ENCODE data around the gene SNX22. TPM values are rescaled to one million over a fixed set of nuclear protein-coding genes. Genes with fewer than 3 reads are reported as not detected.
A peak's percentile ranks its signal among the peaks of the same experiment; 100 is the strongest.

The SNX22 gene
- total RNA-seq, 6 experiments from 2014 or later, result 0.43 to 4.2 (median 1.6) TPM

- Histone ChIP-seq H3K4me1 (peaks cover 0 to 22% (median 4%) of the 10 kb centered on the region in 4 donors), H3K9me3 (no peaks in the 10 kb centered on the region), H3K27me3 (no peaks in the 10 kb centered on the region), H3K4me3 (no peak overlapping the region), H3K27ac (no peak overlapping the region), H3K36me3 (peaks cover 0 to 9% (median 1%) of the 10 kb centered on the region in 4 donors)
- intact Hi-C loops (cut with DNase I), result loop anchor here (10.0 kb wide), 1 partner anchor 55 kb away; the partner anchor contains the start of genes CIAO2A (in 2 of the 2) and SNX1 (in 2 of the 2)
- no peak for ATAC-seq
- TF ChIP-seq, protein P1, sequence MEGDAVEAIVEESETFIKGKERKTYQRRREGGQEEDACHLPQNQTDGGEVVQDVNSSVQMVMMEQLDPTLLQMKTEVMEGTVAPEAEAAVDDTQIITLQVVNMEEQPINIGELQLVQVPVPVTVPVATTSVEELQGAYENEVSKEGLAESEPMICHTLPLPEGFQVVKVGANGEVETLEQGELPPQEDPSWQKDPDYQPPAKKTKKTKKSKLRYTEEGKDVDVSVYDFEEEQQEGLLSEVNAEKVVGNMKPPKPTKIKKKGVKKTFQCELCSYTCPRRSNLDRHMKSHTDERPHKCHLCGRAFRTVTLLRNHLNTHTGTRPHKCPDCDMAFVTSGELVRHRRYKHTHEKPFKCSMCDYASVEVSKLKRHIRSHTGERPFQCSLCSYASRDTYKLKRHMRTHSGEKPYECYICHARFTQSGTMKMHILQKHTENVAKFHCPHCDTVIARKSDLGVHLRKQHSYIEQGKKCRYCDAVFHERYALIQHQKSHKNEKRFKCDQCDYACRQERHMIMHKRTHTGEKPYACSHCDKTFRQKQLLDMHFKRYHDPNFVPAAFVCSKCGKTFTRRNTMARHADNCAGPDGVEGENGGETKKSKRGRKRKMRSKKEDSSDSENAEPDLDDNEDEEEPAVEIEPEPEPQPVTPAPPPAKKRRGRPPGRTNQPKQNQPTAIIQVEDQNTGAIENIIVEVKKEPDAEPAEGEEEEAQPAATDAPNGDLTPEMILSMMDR (IDR thresholded peaks at IDR 0.05), result no peak
- no peak for TF ChIP-seq POLR2A (IDR thresholded peaks at IDR 0.05)
- DNase-seq, result peak in 2 of 3 donors; percentile 29 to 40
- WGBS (ENCODE audit: insufficient coverage, low coverage, low lambda C conversion rate, missing lambda C conversion rate), result 40% methylated on average over 1 of the region's 9 CpGs
These were observed 1.5 kb upstream of the SNX22 start for GRCh38 chr15:64149893-64150578.

- intact Hi-C loops (cut with DNase I), result loop anchor here (10.0 kb wide), 1 partner anchor 58 kb away; the partner anchor contains the start of genes CIAO2A (in 2 of the 2) and SNX1 (in 2 of the 2)
- no peak for ATAC-seq
- H3K27ac ChIP-seq, result no peak overlapping the region
- H3K4me1 ChIP-seq, result peaks cover 0 to 22% (median 4%) of the 10 kb centered on the region in 4 donors
- H3K4me3 ChIP-seq, result peak overlapping the region; percentile 56 to 61 (median 58)
- no peaks in the 10 kb centered on the region for H3K27me3 ChIP-seq
- H3K9me3 ChIP-seq, result no peaks in the 10 kb centered on the region
- WGBS (ENCODE audit: insufficient coverage, low coverage, low lambda C conversion rate, missing lambda C conversion rate), result 13% methylated on average over 5 of the region's 27 CpGs
- peaks cover 0 to 36% (median 19%) of the 10 kb centered on the region in 4 donors for H3K36me3 ChIP-seq
- no peak for TF ChIP-seq POLR2A (IDR thresholded peaks at IDR 0.05)
- TF ChIP-seq, protein P1 (IDR thresholded peaks at IDR 0.05), result no peak
- DNase-seq, result peak; percentile 46 to 55 (median 53)
These were observed 1.2 kb downstream of the SNX22 start for GRCh38 chr15:64152507-64153387.

- no peaks in the 10 kb centered on the region for H3K27me3 ChIP-seq
- intact Hi-C loops (cut with DNase I), result loop anchor here (10.0 kb wide), 1 partner anchor 59 kb away; the partner anchor contains the start of genes CIAO2A (in 2 of the 2) and SNX1 (in 2 of the 2)
- WGBS (ENCODE audit: insufficient coverage, low coverage, low lambda C conversion rate, missing lambda C conversion rate), result 2% methylated on average over 10 of the region's 12 CpGs
- no peaks in the 10 kb centered on the region for H3K9me3 ChIP-seq
- peak; percentile 76 to 87 (median 82) for ATAC-seq
- DNase-seq, result peak; percentile 91 to 92 (median 92)
- peak; percentile 27 for TF ChIP-seq POLR2A (IDR thresholded peaks at IDR 0.05)
- TF ChIP-seq, protein P1 (IDR thresholded peaks at IDR 0.05), result peak; percentile 96 to 100 (median 98)
- peaks cover 0 to 21% (median 4%) of the 10 kb centered on the region in 4 donors for H3K4me1 ChIP-seq
- H3K4me3 ChIP-seq, result no peak overlapping the region
- H3K27ac ChIP-seq, result peak overlapping the region in 1 of 3 donors; percentile 9
- H3K36me3 ChIP-seq, result peaks cover 6 to 46% (median 28%) of the 10 kb centered on the region in 4 donors
These were observed 2.2 kb downstream of the SNX22 start for GRCh38 chr15:64153480-64154367.

All from right lobe of liver (tissue), 6 donors.